HepG2 (cell line): ENCODE data around the gene CRKL. TPM values are rescaled to one million over a fixed set of nuclear protein-coding genes. Genes with fewer than 3 reads are reported as not detected.
A peak's percentile ranks its signal among the peaks of the same experiment; 100 is the strongest.

Experiments used
- BCL6 ChIP-seq: IDR thresholded peaks from 2 replicates; pipeline ENCODE4 v1.6.1; 2016; ENCODE audit warnings: missing genetic modification reagents, missing compliant biosample characterization
- BORCS8-MEF2B ChIP-seq: sonication (generic); formaldehyde crosslinking; IDR thresholded peaks from 2 replicates; pipeline ENCODE4 v1.8.0; 2022; ENCODE audit warnings: mild to moderate bottlenecking, missing genetic modification reagents
- DZIP1 ChIP-seq: sonication (generic); formaldehyde crosslinking; IDR thresholded peaks from 2 replicates; pipeline ENCODE4 v1.5.0; 2020; ENCODE audit warnings: mild to moderate bottlenecking, missing genetic modification reagents
- FLYWCH1 ChIP-seq: sonication (generic); formaldehyde crosslinking; IDR thresholded peaks from 2 replicates; pipeline ENCODE4 v1.8.1; 2023; ENCODE audit warnings: mild to moderate bottlenecking, missing genetic modification reagents
- KMT2B ChIP-seq: IDR thresholded peaks from 2 replicates; pipeline ENCODE4 v1.6.1; 2016; ENCODE audit warnings: missing genetic modification reagents, missing compliant biosample characterization
- MED8 ChIP-seq: sonication (generic); formaldehyde crosslinking; IDR thresholded peaks from 2 replicates; pipeline ENCODE4 v1.8.1; 2023; ENCODE audit warnings: mild to moderate bottlenecking, missing genetic modification reagents; ENCODE audit not compliant: insufficient replicate concordance
- NAIF1 ChIP-seq: sonication (generic); formaldehyde crosslinking; IDR thresholded peaks from 2 replicates; pipeline ENCODE4 v1.5.0; 2020; ENCODE audit warnings: mild to moderate bottlenecking, missing genetic modification reagents, borderline replicate concordance
- NFKBIZ ChIP-seq: IDR thresholded peaks from 2 replicates; pipeline ENCODE4 v1.6.1; 2018; ENCODE audit warnings: missing genetic modification reagents, missing compliant biosample characterization
- NPAS2 ChIP-seq: sonication (generic); formaldehyde crosslinking; IDR thresholded peaks from 2 replicates; pipeline ENCODE4 v1.8.0; 2022; ENCODE audit warnings: mild to moderate bottlenecking, missing genetic modification reagents, borderline replicate concordance
- PCBP1 ChIP-seq: fragments of 200-400 bp; formaldehyde crosslinking; IDR thresholded peaks from 2 replicates; pipeline ENCODE4 v1.6.1; 2017; ENCODE audit warnings: mild to moderate bottlenecking, low read depth, low read length, borderline replicate concordance
- RBFOX2 ChIP-seq: fragments of 200-400 bp; formaldehyde crosslinking; IDR thresholded peaks from 2 replicates; pipeline ENCODE4 v1.6.1; 2017; ENCODE audit warnings: low read depth, mild to moderate bottlenecking, low read length
- REPIN1 ChIP-seq: sonication (generic); formaldehyde crosslinking; IDR thresholded peaks from 2 replicates; pipeline ENCODE4 v1.8.0; 2022; ENCODE audit warnings: missing genetic modification reagents, low read depth, mild to moderate bottlenecking, borderline replicate concordance
- SIN3A ChIP-seq: IDR thresholded peaks from 2 replicates; pipeline ENCODE4 v1.6.1; 2011; ENCODE audit warnings: low read depth, mild to moderate bottlenecking, control low read depth, low read length, borderline replicate concordance
- SMARCC2 ChIP-seq: fragments of 450-650 bp; IDR thresholded peaks from 2 replicates; pipeline ENCODE4 v1.6.1; 2017; ENCODE audit warnings: antibody characterized with exemption, mild to moderate bottlenecking
- TCF7 ChIP-seq: sonication (generic); IDR thresholded peaks from 2 replicates; pipeline ENCODE4 v1.6.1; 2016; ENCODE audit warnings: antibody characterized with exemption, low read depth
- YEATS4 ChIP-seq: sonication (generic); formaldehyde crosslinking; IDR thresholded peaks from 2 replicates; pipeline ENCODE4 v1.4.0; 2020; ENCODE audit warnings: missing genetic modification reagents, borderline replicate concordance
- YY1 ChIP-seq: IDR thresholded peaks from 2 replicates; pipeline ENCODE4 v1.6.1; 2011; ENCODE audit warnings: low read length, low read depth, moderate library complexity, mild to moderate bottlenecking; ENCODE audit not compliant: insufficient read depth, insufficient replicate concordance
- ZBTB7B ChIP-seq: sonication (generic); formaldehyde crosslinking; IDR thresholded peaks from 2 replicates; pipeline ENCODE4 v1.4.0; 2020; ENCODE audit warnings: missing genetic modification reagents
- ZFY ChIP-seq: sonication (generic); formaldehyde crosslinking; IDR thresholded peaks from 2 replicates; pipeline ENCODE4 v1.4.0; 2020; ENCODE audit warnings: missing genetic modification reagents
- ZNF343 ChIP-seq: sonication (generic); formaldehyde crosslinking; IDR thresholded peaks from 2 replicates; pipeline ENCODE4 v1.4.0; 2020; ENCODE audit warnings: mild to moderate bottlenecking, missing genetic modification reagents
- ZNF451 ChIP-seq: sonication (generic); formaldehyde crosslinking; IDR thresholded peaks from 2 replicates; pipeline ENCODE4 v1.5.0; 2020; ENCODE audit warnings: mild to moderate bottlenecking, missing genetic modification reagents
- ZNF605 ChIP-seq: sonication (generic); formaldehyde crosslinking; IDR thresholded peaks from 2 replicates; pipeline ENCODE4 v1.8.0; 2022; ENCODE audit warnings: mild to moderate bottlenecking, missing genetic modification reagents
- ZNF772 ChIP-seq: sonication (generic); formaldehyde crosslinking; IDR thresholded peaks from 2 replicates; pipeline ENCODE4 v1.5.0; 2020; ENCODE audit warnings: mild to moderate bottlenecking, missing genetic modification reagents
- ZZZ3 ChIP-seq: sonication (generic); formaldehyde crosslinking; IDR thresholded peaks from 2 replicates; pipeline ENCODE4 v1.4.0; 2020; ENCODE audit warnings: missing genetic modification reagents, mild to moderate bottlenecking, borderline replicate concordance
- polyA plus RNA-seq, 8 experiments: library from polyadenylated mRNA; depleted of rRNA in 3 of 8; stranded (reverse) in 7 of 8; unstranded in 1 of 8; fragments of >200 nt; fragmentation: Illumina TruSeq in 4 of 8; extraction: Trizol in 4 of 8; gene quantifications; 2 replicates each; pipeline versions ENCODE4 v1.2.1 to v1.2.3, GENCODE V29; 2011 to 2016; ENCODE audit warnings: low read depth in 4 of 8, missing spikeins in 1 of 8, mixed read lengths in 1 of 8; ENCODE audit not compliant: insufficient read depth in 1 of 8
- total RNA-seq, 5 experiments: library from RNA; depleted of rRNA; stranded (reverse); fragments of >200 nt; fragmentation: Illumina TruSeq; extraction: Trizol; gene quantifications; 2 replicates each; pipeline ENCODE4 v1.2.3, GENCODE V29; 2016; ENCODE audit warnings: low read depth in 1 of 5
- TF ChIP-seq, protein P1 (sequence below): sonication (generic); formaldehyde crosslinking; IDR thresholded peaks from 2 replicates; pipeline ENCODE4 v1.9.0; 2021; ENCODE audit warnings: missing genetic modification reagents, borderline replicate concordance

Gene CRKL
- total and polyA plus RNA-seq, 2 of the 13 experiments (the other 11 are each of a cell fraction or from before 2014, with no cell fraction given): 37.4 to 60.6 TPM

GRCh38 chr22:20963201-20964052, 46.2 kb downstream of the CRKL start (continued):
- TF ChIP-seq REPIN1 (CRISPR knock-in tag) (peak; percentile 61; the same call in 1 of the 2 replicates), NAIF1 (CRISPR knock-in tag) (no peak), TCF7 (no peak), SMARCC2 (no peak), ZNF772 (CRISPR knock-in tag) (0 out of 2 replicates have a peak, but pooled peaks have one; percentile 20), FLYWCH1 (CRISPR knock-in tag) (no peak), DZIP1 (CRISPR knock-in tag) (no peak), ZNF451 (CRISPR knock-in tag) (0 out of 2 replicates have a peak, but pooled peaks have one; percentile 0), KMT2B (CRISPR knock-in tag) (no peak), ZFY (peak; percentile 93), YY1 (no peak), ZNF343 (0 out of 2 replicates have a peak, but pooled peaks have one; percentile 53), PCBP1 (0 out of 2 replicates have a peak, but pooled peaks have one; percentile 44), BORCS8-MEF2B (CRISPR knock-in tag) (peak; percentile 75; the same call in 1 of the 2 replicates), NFKBIZ (CRISPR knock-in tag) (no peak), ZBTB7B (CRISPR knock-in tag) (peak; percentile 96), BCL6 (CRISPR knock-in tag) (peak; percentile 49; the same call in 1 of the 2 replicates), MED8 (CRISPR knock-in tag) (peak; percentile 25), NPAS2 (CRISPR knock-in tag) (no peak), RBFOX2 (peak; percentile 28; the same call in 1 of the 2 replicates), ZNF605 (CRISPR knock-in tag) (peak; percentile 65), ZZZ3 (CRISPR knock-in tag) (no peak), SIN3A (no peak), YEATS4 (peak; percentile 63; the same call in 1 of the 2 replicates)
- TF ChIP-seq, protein P1, sequence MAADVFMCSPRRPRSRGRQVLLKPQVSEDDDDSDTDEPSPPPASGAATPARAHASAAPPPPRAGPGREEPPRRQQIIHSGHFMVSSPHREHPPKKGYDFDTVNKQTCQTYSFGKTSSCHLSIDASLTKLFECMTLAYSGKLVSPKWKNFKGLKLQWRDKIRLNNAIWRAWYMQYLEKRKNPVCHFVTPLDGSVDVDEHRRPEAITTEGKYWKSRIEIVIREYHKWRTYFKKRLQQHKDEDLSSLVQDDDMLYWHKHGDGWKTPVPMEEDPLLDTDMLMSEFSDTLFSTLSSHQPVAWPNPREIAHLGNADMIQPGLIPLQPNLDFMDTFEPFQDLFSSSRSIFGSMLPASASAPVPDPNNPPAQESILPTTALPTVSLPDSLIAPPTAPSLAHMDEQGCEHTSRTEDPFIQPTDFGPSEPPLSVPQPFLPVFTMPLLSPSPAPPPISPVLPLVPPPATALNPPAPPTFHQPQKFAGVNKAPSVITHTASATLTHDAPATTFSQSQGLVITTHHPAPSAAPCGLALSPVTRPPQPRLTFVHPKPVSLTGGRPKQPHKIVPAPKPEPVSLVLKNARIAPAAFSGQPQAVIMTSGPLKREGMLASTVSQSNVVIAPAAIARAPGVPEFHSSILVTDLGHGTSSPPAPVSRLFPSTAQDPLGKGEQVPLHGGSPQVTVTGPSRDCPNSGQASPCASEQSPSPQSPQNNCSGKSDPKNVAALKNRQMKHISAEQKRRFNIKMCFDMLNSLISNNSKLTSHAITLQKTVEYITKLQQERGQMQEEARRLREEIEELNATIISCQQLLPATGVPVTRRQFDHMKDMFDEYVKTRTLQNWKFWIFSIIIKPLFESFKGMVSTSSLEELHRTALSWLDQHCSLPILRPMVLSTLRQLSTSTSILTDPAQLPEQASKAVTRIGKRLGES (CRISPR knock-in tag): no peak
